CD1c-positive myeloid dendritic cell (primary cell): Measurements from ENCODE around the gene NFASC.

Source experiments
- DNase-seq: peaks from one replicate; pipeline ENCODE4 v3.0.0-alpha.2; 2016; ENCODE audit errors: extremely low spot score

The NFASC gene

GRCh38 chr1:204870160-204870912 lies at the start of gene NFASC:
TSS of gene NFASC (plus strand) at chr1:204870862. CDS start at chr1:204944316, 73,454 bp downstream.
- DNase-seq, result no peak

- no peak for DNase-seq
Observed at GRCh38 chr1:204821476-204821875, 49.2 kb upstream of the NFASC start.

- no peak for DNase-seq
Observed at GRCh38 chr1:204821924-204822323, 48.7 kb upstream of the NFASC start.

- DNase-seq, result no peak
Observed at GRCh38 chr1:204826970-204827369, 43.7 kb upstream of the NFASC start.

DNA sequence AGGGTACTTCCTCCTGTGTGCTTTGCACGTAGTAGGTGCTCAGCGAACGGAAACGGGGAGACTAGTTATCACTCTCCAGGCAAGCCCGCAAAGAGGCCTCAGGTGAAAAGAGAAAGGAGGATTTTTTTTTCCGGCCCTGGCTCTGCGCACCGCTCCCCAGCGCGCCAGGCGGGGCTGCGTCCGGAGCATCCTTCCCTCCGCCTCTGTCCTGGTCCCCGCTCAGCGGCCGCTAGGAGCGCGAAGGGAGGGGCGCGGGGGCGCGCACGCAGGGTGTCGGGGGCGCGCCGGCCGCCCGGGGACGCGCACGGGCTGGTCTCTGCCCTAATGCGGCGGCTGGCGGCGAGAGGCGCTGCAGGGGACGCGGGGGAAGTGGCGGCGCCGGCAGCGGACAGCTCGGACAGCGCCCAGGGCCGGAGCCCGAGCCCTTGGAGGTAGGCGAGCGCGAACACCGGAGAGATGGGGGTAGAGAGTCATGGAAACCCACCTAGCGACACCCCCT lies 42.3 kb upstream of the NFASC start:
- peak; percentile 44 for DNase-seq

DNA sequence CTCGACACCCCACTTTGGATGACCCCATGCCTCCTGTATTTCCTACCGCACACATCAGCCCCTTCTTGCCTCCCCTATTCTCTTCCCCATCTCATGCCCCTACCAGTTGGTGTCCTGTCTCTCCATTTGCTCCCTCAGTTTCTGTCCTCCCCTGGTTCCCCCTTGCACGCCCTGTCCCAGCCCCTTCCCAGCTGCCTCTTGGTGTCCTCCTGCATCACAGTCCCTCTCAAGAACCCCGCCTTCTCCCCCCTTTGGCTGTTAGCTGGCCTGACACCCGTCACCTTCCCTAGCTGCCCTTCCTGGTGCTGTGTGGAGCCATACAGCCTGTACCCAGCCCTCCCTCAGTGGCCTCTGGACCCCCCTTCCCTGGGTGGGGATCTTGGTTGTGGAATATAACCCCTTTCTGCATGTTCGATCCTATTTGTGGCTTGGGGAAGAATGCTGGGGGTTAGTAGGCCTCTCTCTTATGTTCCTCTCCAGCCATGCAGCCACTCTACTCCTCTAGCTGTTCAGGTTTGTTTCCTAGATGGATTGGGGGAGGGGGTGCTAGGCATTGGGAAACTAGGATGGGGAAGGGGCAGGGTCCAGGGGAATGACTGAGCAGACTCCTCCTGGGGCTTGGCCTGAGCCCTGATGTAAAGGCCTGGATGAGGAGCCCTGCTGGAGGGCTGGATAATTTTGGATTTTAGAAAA lies 41.4 kb upstream of the NFASC start:
- DNase-seq, result no peak

DNA sequence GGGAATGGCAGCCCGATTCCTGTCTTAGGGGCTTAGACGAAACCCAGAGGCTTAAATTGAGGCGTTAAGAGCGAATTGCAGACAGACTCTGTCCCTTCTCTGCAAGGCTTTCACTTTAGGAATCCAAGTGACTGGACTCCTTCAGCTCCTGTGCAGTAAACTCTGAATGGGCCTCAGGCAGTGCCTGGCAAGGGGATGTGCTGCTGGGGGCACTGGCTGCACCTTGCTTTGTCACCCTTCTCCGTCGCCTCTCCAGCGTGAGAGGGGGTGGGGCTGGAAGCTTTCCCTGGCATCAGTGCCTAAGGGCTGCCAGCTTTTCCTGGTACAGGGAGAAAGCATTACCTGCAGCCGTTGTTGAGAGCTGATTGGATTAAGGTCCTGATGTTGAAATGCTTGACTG lies 39.9 kb upstream of the NFASC start:
- DNase-seq, result no peak

DNA sequence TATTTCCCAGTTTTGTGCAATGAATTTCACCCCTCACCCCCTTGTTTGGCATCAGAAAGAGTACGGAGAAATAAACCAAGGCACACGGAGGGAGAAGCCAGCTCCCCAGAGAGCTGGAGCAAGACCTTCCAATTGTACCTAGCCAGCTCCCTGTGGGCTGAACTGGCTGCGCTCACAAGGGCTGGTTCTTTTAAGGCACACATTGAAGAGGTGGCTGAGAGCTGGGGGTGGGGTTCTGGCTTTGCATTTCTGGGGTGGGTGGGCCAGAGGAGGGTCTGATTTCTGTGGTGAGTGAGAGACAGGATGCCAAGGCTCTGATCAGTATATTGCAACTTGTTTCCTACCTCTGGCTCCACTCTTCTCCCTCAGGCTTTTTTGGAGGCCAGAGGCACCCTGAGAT lies 39.5 kb upstream of the NFASC start:
- no peak for DNase-seq

- no peak for DNase-seq
Observed at GRCh38 chr1:204834336-204834735, 36.3 kb upstream of the NFASC start.

DNA sequence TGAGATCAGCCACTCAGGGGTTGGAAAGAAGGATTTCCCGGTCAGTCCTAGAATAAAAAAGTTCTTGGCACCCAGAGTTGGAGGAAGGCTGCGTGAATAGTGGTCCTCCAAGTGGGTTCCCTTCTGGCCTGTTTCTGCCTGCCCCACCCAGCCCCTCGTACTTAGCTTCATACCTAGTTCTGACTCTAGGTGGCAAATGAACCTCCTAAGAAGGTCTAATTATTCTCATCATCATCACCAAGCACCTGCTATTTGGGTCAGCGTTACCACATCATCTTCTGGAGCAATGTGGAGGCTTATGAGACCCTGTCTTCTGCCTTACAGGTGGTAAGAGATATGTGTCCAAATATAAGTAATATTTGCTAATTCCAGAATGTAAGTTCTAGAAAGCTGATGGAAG lies 35.9 kb upstream of the NFASC start:
- no peak for DNase-seq

DNA sequence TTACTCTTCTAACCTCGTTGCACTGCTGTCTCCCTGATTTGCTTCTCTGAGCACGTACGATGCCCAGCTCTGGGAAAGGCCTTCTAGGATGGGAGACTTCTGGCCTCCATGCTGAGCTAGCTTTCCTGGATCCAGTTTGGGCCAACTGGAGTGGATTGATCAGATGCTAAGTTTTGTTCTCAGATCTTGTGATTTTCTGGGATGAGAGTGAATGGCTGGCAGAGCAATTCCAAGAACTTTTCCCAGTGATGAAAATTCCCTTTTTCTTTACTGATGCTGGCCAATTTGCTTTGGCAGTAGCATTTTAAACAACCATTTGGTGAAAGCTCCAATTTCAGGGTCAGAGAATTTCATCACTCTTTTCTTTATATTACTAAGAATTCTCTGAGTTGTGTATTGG lies 34.9 kb upstream of the NFASC start:
- no peak for DNase-seq

DNA sequence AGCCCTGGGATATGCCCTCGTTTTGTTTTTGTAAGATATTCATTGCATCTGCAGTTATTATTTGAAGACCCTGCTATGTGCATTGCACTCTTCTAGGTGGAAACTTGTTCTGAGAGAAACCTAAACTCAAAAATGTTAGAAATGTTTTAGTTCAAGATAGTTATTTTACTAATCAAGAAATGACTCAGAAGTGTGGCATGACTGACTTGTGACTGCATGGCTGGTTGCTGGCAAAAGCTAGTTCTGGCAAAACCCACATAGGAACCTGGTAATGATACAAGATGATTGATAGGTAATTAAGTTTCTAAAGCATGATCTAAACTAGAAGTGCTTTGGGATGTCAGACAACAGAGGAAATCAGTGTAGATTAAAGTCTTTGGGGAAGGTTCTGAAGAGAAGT lies 33.8 kb upstream of the NFASC start:
- DNase-seq, result no peak

DNA sequence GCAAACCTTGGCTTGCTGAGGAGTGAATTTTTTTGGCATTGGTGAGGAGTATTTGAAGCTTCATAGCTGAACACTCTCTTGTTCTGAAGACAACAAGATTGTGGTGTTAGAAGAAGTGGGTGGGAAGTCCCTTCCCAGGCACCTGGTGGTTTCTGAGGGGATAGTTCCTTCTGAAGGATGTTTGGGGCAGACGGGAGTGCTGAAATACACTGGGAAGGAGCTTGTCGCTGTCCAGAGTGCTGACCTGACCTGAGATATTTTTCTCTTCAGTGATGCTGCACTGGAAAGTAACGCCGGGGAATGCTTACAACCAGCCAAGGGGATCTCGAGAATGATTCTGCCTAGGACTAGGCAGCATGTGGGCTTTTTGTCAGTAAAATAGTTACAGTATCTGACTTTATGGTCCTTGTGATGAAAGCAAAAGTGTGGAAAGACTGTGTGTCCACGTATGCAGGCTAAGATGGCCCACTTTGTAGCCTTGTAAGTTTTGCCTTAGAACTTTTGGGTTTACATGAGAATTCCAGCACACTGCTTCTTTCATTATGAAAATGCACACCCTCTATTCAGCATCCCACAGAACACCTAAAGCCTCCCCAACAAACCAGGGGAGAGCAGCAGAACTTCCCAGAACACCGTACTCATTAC lies 33.1 kb upstream of the NFASC start:
- no peak for DNase-seq

DNA sequence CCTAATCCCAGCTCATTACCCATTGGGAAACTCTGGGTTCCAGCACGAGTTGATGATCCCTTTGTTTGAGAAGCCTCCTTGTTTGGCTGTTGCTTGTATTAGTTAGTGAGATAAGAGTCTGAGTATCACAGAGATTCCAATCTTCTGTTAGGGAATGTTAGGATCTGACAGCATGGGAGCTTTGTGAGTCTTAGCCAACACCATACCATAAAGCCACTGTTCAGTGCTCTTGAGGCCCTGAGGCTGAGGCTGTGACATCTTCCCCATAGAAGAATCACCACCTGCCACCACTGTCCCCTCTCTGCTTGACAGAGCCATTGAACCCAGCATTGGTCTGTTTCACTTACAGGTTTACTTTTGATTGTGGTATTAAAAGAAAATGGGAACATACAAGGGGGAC lies 29.3 kb upstream of the NFASC start:
- no peak for DNase-seq

- no peak for DNase-seq
Observed at GRCh38 chr1:204841798-204842197, 28.9 kb upstream of the NFASC start.

GRCh38 chr1:204842369-204842768 lies 28.3 kb upstream of the NFASC start:
- DNase-seq, result no peak

GRCh38 chr1:204842892-204843291 lies 27.8 kb upstream of the NFASC start:
- DNase-seq, result no peak

GRCh38 chr1:204846546-204846945 lies 24.1 kb upstream of the NFASC start:
- no peak for DNase-seq

GRCh38 chr1:204848579-204848978 lies 22.1 kb upstream of the NFASC start:
- no peak for DNase-seq

GRCh38 chr1:204852854-204853253 lies 17.8 kb upstream of the NFASC start:
- DNase-seq, result no peak

- no peak for DNase-seq
Observed at GRCh38 chr1:204853436-204853835, 17.2 kb upstream of the NFASC start.

DNA sequence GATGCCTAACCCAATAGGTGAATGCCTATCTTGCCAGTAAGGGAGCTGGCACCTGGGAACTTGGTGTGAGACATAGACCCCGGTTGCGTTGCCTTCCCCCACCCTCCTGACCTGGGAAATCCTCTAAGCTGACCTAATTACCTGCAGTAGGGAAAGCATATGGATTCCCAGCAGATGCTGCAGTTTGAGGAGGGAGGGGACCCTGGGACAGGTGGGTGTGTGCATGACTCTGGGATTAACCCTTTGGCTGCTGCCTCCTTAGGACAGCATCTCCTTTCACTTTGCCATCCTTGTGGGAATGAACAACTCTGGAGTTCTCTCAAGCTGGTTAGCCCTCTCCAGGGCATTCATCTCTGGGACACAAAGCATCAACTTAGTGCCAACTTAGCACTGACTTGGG lies 16.4 kb upstream of the NFASC start:
- no peak for DNase-seq

DNA sequence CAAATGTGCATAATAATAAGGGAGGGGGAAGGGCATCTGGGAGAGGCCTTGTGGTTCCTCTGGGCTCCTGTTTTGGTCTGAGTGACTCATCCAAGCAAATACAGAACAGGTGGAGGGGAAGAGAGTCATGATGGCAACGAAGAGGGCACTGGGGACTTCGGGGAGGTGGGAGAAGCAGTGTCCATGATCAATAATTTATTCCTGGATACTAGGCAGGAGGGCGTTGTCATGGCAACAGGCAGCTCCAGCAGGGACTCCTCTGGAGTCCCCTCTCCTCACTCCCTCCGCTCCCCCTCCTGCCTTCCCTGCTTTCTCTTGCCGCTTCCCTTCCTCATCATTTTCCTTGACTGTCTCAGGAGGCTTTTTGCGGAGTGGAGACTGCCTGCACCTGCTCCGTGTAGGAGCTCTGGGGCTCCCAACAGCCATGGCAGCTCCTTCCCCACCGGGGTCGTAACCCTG lies 12.3 kb upstream of the NFASC start:
- DNase-seq, result no peak
